GM12892 (cell line): ENCODE data around the gene CLDN1.

Experiments used
- POLR2A ChIP-seq: IDR thresholded peaks from 2 replicates; pipeline ENCODE4 v1.6.1; 2011; ENCODE audit warnings: low read depth, low read length, control low read depth
- POLR2AphosphoS5 ChIP-seq: IDR thresholded peaks from 2 replicates; pipeline ENCODE4 v1.6.1; 2011; ENCODE audit warnings: low read depth, low read length, control low read depth
- TAF1 ChIP-seq: IDR thresholded peaks from 2 replicates; pipeline ENCODE4 v1.6.1; 2011; ENCODE audit warnings: low read depth, mild to moderate bottlenecking, control low read depth, low read length, borderline replicate concordance

DNA sequence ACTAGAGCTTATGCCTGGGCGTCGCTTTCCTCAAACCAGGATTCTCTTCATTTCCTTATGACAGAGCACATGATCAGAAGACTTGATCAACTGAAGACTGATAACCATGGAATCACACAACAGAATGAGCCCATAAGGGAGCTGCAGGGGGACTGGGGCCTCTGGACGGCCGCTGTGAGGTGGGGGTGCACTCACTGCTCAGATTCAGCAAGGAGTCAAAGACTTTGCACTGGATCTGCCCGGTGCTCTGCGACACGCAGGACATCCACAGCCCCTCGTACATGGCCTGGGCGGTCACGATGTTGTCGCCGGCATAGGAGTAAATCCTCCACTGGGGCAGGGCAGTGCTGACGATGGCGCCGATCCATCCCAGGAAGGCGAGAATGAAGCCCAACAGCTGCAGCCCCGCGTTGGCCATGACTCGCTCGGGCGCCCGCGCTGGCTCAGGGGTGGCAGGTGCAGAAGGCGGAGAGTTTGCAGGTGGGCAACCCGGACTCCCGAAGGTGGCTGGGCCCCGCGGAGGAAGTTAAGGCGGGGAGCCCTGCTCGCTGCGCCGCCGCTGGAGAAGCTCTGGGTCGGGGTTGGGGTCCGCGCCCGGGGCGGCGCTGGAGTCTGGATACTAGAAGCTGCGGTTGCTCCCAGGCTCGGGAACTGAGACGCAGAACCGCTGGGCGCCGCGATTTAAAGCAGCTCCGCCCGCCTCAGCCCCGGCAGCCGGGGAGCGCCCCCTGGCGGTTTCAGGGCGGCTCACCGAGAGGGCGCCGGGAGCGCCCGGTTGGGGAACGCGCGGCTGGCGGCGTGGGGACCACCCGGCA, at the start of gene CLDN1:
- TF ChIP-seq POLR2AphosphoS5 (no peak), POLR2A (no peak), TAF1 (no peak)
